PFSK-1 (cell line): ENCODE measurements around the gene TIMM23.

Experiments used
- FOXP2 ChIP-seq: optimal IDR thresholded peaks from 2 replicates; pipeline ENCODE3; 2011; ENCODE audit warnings: borderline replicate concordance, control low read depth, inconsistent platforms; ENCODE audit not compliant: insufficient read depth; ENCODE audit errors: extremely low read length, extremely low read depth
- POLR2AphosphoS5 ChIP-seq: IDR thresholded peaks from 2 replicates; pipeline ENCODE4 v1.6.1; 2012; ENCODE audit warnings: low read depth, mild to moderate bottlenecking, control low read depth, low read length, moderate library complexity
- SIN3A ChIP-seq: IDR thresholded peaks from 2 replicates; pipeline ENCODE4 v1.6.1; 2012; ENCODE audit warnings: mild to moderate bottlenecking, low read length, moderate library complexity, borderline replicate concordance; ENCODE audit not compliant: insufficient read depth
- TAF1 ChIP-seq: IDR thresholded peaks from 2 replicates; pipeline ENCODE4 v1.6.1; 2012; ENCODE audit warnings: low read length, control low read depth, borderline replicate concordance; ENCODE audit not compliant: insufficient read depth
- TF ChIP-seq, protein P1 (sequence below), 2 experiments: IDR thresholded peaks; 2 replicates each; pipeline versions ENCODE4 v1.6.1 to v1.8.0; 2011 to 2012; ENCODE audit warnings: low read depth in 2 of 2, low read length in 2 of 2, control low read depth in 1 of 2, inconsistent platforms in 1 of 2, mild to moderate bottlenecking in 1 of 2, moderate library complexity in 1 of 2; ENCODE audit not compliant: insufficient read depth in 1 of 2

DNA sequence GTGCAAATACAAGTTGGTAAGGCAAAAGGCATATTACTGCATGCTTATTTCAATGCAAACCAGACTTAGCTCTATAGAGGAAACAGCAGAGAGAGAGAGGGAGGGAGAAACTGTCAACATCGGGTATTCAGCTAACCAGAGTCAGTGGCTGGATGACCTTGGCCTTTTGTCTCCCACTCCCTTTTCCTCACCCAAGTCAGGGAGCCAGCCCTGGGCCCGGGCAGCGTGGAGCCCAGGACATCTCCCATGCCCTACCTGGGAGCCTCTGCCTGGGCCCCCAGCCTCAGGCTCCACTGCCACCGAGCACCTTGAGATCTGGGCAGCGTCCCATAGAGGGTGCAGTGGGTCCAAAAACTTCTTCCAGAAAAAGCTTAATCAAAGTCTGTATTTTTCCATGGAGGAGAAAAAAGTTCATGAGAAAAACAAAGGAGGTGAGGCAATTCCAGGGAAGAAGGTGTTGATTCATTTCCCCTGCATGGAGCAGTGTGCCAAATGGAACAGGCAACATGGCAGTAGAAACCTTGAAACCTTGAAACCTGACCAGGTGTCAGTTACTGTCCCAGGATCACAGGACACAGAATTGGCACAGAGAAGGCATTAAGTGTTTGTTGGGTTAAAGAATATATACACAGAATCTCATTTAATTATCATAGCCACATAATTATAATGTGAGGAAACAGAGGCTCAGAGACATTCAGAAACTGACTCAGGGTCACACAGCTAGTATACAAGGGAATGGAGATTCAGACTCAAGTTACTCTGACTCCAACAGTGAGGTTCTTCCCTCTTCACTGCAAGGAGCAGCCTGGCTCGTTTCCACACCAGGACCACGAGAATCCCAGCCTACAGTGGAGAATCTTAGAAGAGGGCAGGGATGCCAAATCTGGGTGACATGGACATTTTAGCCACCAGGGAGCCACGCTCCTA is 63.9 kb downstream of the TIMM23 start:
- TF ChIP-seq POLR2AphosphoS5 (no peak), TAF1 (no peak), SIN3A (no peak), FOXP2 (no peak)
- TF ChIP-seq, protein P1, sequence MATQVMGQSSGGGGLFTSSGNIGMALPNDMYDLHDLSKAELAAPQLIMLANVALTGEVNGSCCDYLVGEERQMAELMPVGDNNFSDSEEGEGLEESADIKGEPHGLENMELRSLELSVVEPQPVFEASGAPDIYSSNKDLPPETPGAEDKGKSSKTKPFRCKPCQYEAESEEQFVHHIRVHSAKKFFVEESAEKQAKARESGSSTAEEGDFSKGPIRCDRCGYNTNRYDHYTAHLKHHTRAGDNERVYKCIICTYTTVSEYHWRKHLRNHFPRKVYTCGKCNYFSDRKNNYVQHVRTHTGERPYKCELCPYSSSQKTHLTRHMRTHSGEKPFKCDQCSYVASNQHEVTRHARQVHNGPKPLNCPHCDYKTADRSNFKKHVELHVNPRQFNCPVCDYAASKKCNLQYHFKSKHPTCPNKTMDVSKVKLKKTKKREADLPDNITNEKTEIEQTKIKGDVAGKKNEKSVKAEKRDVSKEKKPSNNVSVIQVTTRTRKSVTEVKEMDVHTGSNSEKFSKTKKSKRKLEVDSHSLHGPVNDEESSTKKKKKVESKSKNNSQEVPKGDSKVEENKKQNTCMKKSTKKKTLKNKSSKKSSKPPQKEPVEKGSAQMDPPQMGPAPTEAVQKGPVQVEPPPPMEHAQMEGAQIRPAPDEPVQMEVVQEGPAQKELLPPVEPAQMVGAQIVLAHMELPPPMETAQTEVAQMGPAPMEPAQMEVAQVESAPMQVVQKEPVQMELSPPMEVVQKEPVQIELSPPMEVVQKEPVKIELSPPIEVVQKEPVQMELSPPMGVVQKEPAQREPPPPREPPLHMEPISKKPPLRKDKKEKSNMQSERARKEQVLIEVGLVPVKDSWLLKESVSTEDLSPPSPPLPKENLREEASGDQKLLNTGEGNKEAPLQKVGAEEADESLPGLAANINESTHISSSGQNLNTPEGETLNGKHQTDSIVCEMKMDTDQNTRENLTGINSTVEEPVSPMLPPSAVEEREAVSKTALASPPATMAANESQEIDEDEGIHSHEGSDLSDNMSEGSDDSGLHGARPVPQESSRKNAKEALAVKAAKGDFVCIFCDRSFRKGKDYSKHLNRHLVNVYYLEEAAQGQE (IDR thresholded peaks at IDR 0.05; ENCODE audit: insufficient read depth in 1 of 2, low read depth in 2 of 2, low read length in 2 of 2): no peak
